Tibial nerve (tissue), 4 donors: Measurements from ENCODE around the gene CEP250. TPM values are rescaled to one million over a fixed set of nuclear protein-coding genes. Genes with fewer than 3 reads are reported as not detected.
"Not testable (repeated sequence)": the region's sequence is repeated elsewhere in the genome, so short reads cannot be mapped to it uniquely, and the experiment has no call there.

Experiments used
- DNase-seq, 2 donors: peaks; one replicate each; pipeline ENCODE4 v3.0.0-alpha.2; 2019; ENCODE audit warnings: low spot score in 2 of 2
- H3K27ac ChIP-seq, 4 donors: fragments of 200-600 bp; sonication (generic) in 3 of 4; one replicate each; pipeline ENCODE4 v1.5.1; 2017 to 2019; ENCODE audit warnings: mild to moderate bottlenecking in 1 of 4
- H3K27me3 ChIP-seq, 2 donors: fragments of 200-600 bp; sonication (generic) in 1 of 2; one replicate each; pipeline versions ENCODE4 v1.5.1 to v1.6.0; 2017 to 2019
- H3K36me3 ChIP-seq, 3 donors: fragments of 200-600 bp; sonication (generic); one replicate each; pipeline ENCODE4 v1.5.1; 2018 to 2019
- H3K4me1 ChIP-seq, 4 donors: fragments of 200-600 bp; sonication (generic) in 3 of 4; one replicate each; pipeline ENCODE4 v1.5.1; 2017 to 2019
- H3K4me3 ChIP-seq, 4 donors: fragments of 200-600 bp; sonication (generic) in 3 of 4; one replicate each; pipeline ENCODE4 v1.5.1; 2017 to 2019; ENCODE audit warnings: mild to moderate bottlenecking in 1 of 4, moderate library complexity in 1 of 4
- H3K9me3 ChIP-seq, 4 donors: fragments of 200-600 bp; sonication (generic) in 3 of 4; one replicate each; pipeline ENCODE4 v1.5.1; 2017 to 2019
- EP300 ChIP-seq, 2 donors: sonication (generic); formaldehyde crosslinking; IDR thresholded peaks; one replicate each; pipeline ENCODE4 v1.6.1; 2017; ENCODE audit warnings: antibody characterized with exemption in 2 of 2, mild to moderate bottlenecking in 1 of 2
- POLR2A ChIP-seq, 2 donors: fragments of 450-650 bp; IDR thresholded peaks; one replicate each; pipeline ENCODE4 v1.6.1; 2017; ENCODE audit warnings: antibody characterized with exemption in 2 of 2, mild to moderate bottlenecking in 2 of 2, moderate library complexity in 2 of 2
- WGBS, 2 donors: methylation state at CpG; one replicate each; pipeline ENCODE4 v1.1.5; 2018; 5-methylcytosine and 5-hydroxymethylcytosine counted together
- total RNA-seq, 4 donors: library from RNA; depleted of rRNA; stranded (reverse); fragments of >200 nt; gene quantifications; one replicate each; pipeline ENCODE4 v1.1.0, GENCODE V29; 2016
- TF ChIP-seq, protein P1 (sequence below), 5 experiments: fragments of 200-600 bp in 3 of 5; fragments of 450-650 bp in 2 of 5; sonication (generic) in 3 of 5; IDR thresholded peaks; one replicate each; pipeline ENCODE4 v1.5.1; 2016 to 2019; ENCODE audit warnings: antibody characterized with exemption in 5 of 5, mild to moderate bottlenecking in 3 of 5, moderate library complexity in 2 of 5

The CEP250 gene
- total RNA-seq, 4 donors from 2014 or later = 12.5 to 41.1 (median 29.9) TPM

DNA sequence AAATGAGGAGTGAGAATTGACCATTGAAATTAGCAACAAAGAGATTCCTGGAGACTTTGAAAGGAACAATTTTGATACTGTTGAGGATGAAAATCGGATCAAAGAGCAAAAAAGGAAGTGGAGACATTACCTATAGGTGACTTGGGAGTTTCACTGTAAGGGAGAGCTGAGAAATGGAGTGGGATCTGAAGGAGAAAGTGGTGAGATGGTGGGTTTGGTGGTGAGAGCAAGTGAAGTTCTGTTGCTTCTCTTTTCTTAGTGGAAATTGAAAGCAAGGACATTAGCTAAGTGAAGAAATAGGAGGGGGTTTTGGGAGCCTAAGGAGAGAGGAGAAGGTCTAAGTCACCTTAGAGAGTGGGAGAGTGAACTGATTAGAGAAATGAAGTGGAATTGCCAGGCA lies 90.7 kb downstream of the CEP250 start:
- WGBS, 2 donors = 73 to 88% methylated on average over 1 of the region's 1 CpG
- no peak for DNase-seq
- peaks cover 0 to 80% (median 19%) of the 10 kb centered on the region in 3 donors for H3K36me3 ChIP-seq

DNA sequence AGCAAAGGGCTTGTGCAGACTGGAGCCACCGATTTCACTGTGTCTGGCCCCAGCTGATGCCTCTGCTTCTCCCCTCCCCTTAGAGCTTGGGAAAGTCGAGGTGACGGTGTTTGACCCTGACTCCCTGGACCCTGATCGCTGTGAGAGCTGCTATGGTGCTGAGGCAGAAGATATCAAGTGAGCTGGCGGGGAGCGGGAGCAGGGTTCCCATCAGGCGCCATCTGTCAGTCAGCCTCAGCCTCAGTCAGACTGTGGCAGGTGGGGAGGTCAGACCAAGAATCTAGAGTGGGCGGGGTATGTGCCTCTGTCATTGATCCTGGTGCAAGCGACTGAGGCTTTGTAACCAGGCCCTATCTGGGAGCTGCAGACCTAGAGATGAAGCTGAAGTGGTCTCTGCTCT lies 91.9 kb downstream of the CEP250 start:
- Histone ChIP-seq H3K4me1 (peaks cover 0 to 12% (median 3%) of the 10 kb centered on the region in 4 donors), H3K4me3 (no peak overlapping the region), H3K36me3 (peaks cover 0 to 92% (median 19%) of the 10 kb centered on the region in 3 donors), H3K27me3 (no peaks in the 10 kb centered on the region), H3K9me3 (no peaks in the 10 kb centered on the region), H3K27ac (no peak overlapping the region)
- DNase-seq = no peak
- 80 to 93% methylated on average over 8 to 9 of the region's 9 CpGs for WGBS, 2 donors
- TF ChIP-seq EP300 (IDR thresholded peaks at IDR 0.05) (no peak), POLR2A (IDR thresholded peaks at IDR 0.05) (no peak)
- TF ChIP-seq, protein P1, sequence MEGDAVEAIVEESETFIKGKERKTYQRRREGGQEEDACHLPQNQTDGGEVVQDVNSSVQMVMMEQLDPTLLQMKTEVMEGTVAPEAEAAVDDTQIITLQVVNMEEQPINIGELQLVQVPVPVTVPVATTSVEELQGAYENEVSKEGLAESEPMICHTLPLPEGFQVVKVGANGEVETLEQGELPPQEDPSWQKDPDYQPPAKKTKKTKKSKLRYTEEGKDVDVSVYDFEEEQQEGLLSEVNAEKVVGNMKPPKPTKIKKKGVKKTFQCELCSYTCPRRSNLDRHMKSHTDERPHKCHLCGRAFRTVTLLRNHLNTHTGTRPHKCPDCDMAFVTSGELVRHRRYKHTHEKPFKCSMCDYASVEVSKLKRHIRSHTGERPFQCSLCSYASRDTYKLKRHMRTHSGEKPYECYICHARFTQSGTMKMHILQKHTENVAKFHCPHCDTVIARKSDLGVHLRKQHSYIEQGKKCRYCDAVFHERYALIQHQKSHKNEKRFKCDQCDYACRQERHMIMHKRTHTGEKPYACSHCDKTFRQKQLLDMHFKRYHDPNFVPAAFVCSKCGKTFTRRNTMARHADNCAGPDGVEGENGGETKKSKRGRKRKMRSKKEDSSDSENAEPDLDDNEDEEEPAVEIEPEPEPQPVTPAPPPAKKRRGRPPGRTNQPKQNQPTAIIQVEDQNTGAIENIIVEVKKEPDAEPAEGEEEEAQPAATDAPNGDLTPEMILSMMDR (IDR thresholded peaks at IDR 0.05) = no peak

More for the DNA sequence above, 90.7 kb downstream of the CEP250 start:
- Histone ChIP-seq H3K4me3 (no peak overlapping the region), H3K27ac (no peak overlapping the region), H3K27me3 (no peaks in the 10 kb centered on the region), H3K4me1 (peaks cover 0 to 19% (median 5%) of the 10 kb centered on the region in 4 donors), H3K9me3 (no peaks in the 10 kb centered on the region)
- no peak for TF ChIP-seq EP300 (IDR thresholded peaks at IDR 0.05)
- TF ChIP-seq, protein P1 (IDR thresholded peaks at IDR 0.05) = no peak
- TF ChIP-seq POLR2A (IDR thresholded peaks at IDR 0.05) = no peak

DNA sequence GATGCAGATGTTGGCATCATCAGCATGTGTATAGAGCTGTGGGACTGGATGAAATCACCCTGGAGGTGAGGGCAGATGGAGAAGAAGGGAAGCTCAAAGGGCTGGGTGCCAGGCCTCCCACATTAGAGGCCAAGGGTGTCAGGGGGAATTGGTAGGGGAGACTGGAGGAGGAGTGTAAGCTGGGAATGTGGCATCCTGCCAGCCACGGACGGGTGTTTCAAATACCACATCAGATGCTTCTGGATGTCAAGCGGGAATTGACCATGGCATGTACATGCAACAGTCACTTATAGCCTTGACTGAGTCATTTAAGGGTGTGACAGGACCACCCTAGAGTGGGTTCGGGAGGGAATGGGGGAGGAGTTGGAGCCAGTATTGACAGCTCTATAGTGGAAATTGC lies 96.1 kb downstream of the CEP250 start:
- DNase-seq = no peak
- no peaks in the 10 kb centered on the region for H3K27me3 ChIP-seq
- H3K36me3 ChIP-seq = peaks cover 0 to 99% (median 25%) of the 10 kb centered on the region in 3 donors
- WGBS, 2 donors = 32 to 36% methylated on average over 4 of the region's 4 CpGs
- no peak overlapping the region for H3K27ac ChIP-seq
- H3K4me3 ChIP-seq = no peak overlapping the region
- TF ChIP-seq POLR2A (IDR thresholded peaks at IDR 0.05) (no peak), EP300 (IDR thresholded peaks at IDR 0.05) (no peak)
- TF ChIP-seq, protein P1 (IDR thresholded peaks at IDR 0.05) = no peak
- no peaks in the 10 kb centered on the region for H3K9me3 ChIP-seq
- no peaks in the 10 kb centered on the region for H3K4me1 ChIP-seq

DNA sequence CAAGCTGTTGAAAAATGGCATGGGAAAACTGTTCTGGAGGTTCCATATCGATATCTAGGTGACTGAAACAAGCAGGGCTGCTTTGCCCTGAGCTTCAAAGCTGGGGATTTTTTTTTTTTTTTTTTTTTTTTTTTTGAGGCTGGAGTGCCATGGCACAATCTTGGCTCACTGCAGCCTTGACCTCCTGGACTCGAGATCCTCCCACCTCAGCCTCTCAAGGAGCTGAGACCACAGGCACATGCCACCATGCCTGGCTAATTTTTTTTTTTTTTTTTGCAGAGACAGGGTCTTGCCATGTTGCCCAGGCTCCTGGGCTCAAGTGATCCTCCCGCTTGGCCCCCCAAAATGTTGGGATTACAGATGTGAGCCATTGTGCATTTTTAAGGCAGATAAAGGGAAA lies 97.5 kb downstream of the CEP250 start:
- 92 to 96% methylated on average over 3 of the region's 3 CpGs for WGBS, 2 donors
- H3K27ac ChIP-seq = no peak overlapping the region
- no peak for DNase-seq
- H3K36me3 ChIP-seq = peaks cover 0 to 99% (median 19%) of the 10 kb centered on the region in 3 donors
- H3K4me1 ChIP-seq = no peaks in the 10 kb centered on the region
- H3K9me3 ChIP-seq = no peaks in the 10 kb centered on the region
- no peak overlapping the region for H3K4me3 ChIP-seq
- TF ChIP-seq, protein P1 (IDR thresholded peaks at IDR 0.05) = no peak
- TF ChIP-seq EP300 (IDR thresholded peaks at IDR 0.05) (no peak), POLR2A (IDR thresholded peaks at IDR 0.05) (no peak)
- H3K27me3 ChIP-seq = no peaks in the 10 kb centered on the region

DNA sequence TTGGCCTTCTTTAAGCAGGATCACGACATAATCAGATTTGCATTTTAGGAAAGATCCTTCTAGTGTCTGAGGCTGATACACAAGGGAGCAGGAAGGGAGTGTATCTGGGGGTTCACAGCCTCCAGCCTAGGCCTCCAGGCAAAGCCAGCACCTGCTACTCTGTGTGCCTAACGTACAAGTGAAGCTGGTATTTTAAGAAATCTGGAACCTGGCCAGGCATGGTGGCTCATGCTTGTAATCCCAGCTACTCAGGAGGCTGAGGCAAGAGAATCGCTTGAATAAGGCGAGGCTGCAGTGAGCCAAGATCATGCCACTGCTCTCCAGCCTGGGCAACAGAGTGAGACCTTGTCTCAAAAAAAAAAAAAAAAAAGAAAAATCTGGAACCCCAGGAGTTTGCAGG lies 100.1 kb downstream of the CEP250 start:
- H3K27me3 ChIP-seq, DNase-seq, H3K27ac ChIP-seq, H3K9me3 ChIP-seq, H3K4me1 ChIP-seq, H3K4me3 ChIP-seq: not testable (repeated sequence)
- 74 to 84% methylated on average over 4 of the region's 4 CpGs for WGBS, 2 donors
- peaks cover 0 to 93% (median 6%) of the 10 kb centered on the region in 3 donors for H3K36me3 ChIP-seq
